Measurements from ENCODE around the gene TBC1D3B.

TBC1D3B gene

DNA sequence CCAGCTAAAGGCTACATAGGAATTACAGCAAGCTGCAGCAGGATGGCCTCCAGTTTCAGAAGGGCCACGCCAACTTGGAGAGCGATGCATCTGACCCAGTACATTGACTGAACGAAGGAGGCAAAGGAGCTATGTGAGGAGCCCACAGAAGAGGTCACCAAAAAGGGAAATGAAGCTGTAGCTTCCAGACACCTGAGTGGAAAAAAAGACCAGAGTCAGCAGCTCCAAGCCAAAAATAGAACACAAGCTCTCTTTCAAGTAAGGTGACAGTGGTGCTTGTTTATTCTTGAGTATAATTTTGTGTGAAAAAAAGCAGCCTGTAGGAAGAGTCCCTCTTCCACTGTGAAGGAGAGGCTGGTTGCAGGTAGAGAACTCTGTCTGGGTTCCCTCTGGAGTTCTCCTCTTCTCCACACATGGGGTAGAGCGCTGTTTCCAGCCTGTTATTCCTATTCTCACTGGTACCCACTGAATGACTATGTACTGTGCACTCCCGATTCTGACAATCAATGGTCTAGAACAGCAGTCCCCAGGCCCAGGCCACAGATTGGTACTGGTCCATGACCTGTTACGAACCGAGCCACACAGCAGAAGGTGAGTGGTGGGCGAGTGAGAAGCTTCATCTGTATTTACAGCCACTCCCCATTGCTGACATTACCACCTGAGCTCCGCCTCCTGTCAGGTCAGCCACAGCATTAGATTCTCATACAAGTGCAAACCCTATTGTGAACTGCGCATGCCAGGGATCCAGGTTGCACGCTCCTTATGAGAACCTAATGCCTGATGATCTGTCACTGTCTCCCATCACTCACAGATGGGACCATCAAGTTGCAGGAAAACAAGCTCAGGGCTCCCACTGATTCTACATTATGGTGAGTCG, 57.7 kb downstream of the TBC1D3B start:
- H3K4me3 ChIP-seq: no peak overlapping the region
- H3K36me3 ChIP-seq: no peaks in the 10 kb centered on the region
- H3K27ac ChIP-seq: no peak overlapping the region
- DNase-seq: no peak
- peaks cover 0 to 7% of the 10 kb centered on the region in 2 donors for H3K27me3 ChIP-seq
- no peaks in the 10 kb centered on the region for H3K9me3 ChIP-seq
- intact Hi-C loops (cut with DNase I; ENCODE audit: low total_unique reads): no loop called here
- H3K4me1 ChIP-seq: no peaks in the 10 kb centered on the region
- TF ChIP-seq, protein P1, sequence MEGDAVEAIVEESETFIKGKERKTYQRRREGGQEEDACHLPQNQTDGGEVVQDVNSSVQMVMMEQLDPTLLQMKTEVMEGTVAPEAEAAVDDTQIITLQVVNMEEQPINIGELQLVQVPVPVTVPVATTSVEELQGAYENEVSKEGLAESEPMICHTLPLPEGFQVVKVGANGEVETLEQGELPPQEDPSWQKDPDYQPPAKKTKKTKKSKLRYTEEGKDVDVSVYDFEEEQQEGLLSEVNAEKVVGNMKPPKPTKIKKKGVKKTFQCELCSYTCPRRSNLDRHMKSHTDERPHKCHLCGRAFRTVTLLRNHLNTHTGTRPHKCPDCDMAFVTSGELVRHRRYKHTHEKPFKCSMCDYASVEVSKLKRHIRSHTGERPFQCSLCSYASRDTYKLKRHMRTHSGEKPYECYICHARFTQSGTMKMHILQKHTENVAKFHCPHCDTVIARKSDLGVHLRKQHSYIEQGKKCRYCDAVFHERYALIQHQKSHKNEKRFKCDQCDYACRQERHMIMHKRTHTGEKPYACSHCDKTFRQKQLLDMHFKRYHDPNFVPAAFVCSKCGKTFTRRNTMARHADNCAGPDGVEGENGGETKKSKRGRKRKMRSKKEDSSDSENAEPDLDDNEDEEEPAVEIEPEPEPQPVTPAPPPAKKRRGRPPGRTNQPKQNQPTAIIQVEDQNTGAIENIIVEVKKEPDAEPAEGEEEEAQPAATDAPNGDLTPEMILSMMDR (IDR thresholded peaks at IDR 0.05): no peak

DNA sequence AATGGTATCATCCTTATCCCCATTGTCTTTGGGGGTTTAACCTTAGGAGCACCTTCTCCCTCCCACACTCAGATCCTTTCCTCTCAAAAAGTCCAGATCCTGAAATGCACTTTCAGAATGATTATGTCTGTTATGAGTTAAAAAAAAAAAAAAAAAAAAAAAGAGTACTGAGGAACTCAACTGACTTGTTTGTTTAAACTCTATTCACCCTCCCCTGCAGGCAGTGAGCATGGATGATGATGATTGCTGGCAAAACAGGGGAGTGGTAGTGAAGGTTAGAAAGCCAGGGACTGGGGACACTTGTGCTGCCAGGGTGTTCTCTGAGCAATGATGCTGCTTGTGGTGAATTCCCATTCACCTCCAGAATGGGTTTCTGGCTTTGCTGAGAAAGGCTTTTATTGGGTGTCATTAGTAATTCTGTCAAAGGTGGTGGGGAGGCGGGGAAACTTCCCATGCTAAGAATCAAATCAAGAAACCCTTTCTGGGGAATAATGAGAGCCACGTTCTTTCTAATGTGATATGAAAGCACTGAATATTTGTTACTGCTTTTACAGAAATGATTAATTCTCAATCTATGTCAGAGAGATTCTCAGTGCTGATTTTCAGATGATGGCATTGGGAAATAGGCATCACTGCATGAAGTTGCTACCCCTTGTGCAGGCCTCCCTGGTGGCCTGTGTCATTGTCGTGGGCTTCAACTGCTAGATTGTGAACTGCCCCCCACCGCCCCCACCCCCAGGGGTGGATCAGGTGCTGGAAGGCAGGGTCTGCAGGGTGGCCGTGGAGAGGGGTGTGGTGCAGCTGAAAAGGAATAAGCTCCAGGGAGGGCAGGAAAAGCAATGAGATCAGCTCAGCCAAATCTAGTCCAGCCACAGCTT, 58.7 kb downstream of the TBC1D3B start:
- intact Hi-C loops (cut with DNase I; ENCODE audit: low total_unique reads): no loop called here
- no peak for DNase-seq
- Histone ChIP-seq H3K4me3 (no peak overlapping the region), H3K9me3 (no peaks in the 10 kb centered on the region), H3K27ac (no peak overlapping the region), H3K27me3 (peaks cover 0 to 4% of the 10 kb centered on the region in 2 donors), H3K4me1 (no peaks in the 10 kb centered on the region), H3K36me3 (no peaks in the 10 kb centered on the region)
- TF ChIP-seq, protein P1 (IDR thresholded peaks at IDR 0.05): no peak
